A549 (cell line): ENCODE measurements around the gene NLRX1. TPM values are rescaled to one million over a fixed set of nuclear protein-coding genes. Genes with fewer than 3 reads are reported as not detected.
A peak's percentile ranks its signal among the peaks of the same experiment; 100 is the strongest.

Experiments
- ATAC-seq, 2 experiments: fragments of 200-7000 bp in 1 of 2; fragments of >200 bp in 1 of 2; cut with Nextera tagmentation in 1 of 2; cut with Tn5 transposase in 1 of 2; 3 replicates each; pipeline versions ENCODE4 v1.8.0 to v1.9.1; 2018 to 2020; ENCODE audit warnings: mild to moderate bottlenecking in 1 of 2, moderate library complexity in 1 of 2
- CTCF ChIA-PET: fragments of 300-600 bp; sonication (Branson Sonifier 250); formaldehyde crosslinking; extraction: SDS; loops from one replicate; lab custom pipeline; 2021; ENCODE audit warnings: antibody characterized with exemption, inconsistent platforms; lab: Yijun Ruan, JAX
- POLR2A ChIA-PET: fragments of 350-600 bp; formaldehyde crosslinking; extraction: SDS; loops from one replicate; lab custom pipeline; 2021; ENCODE audit warnings: antibody characterized with exemption, inconsistent platforms; lab: Yijun Ruan, JAX
- DNase-seq, 2 experiments: peaks; one replicate each; pipeline versions ENCODE4 v3.0.0 to v3.0.0-alpha.2; 2011 to 2016; ENCODE audit warnings: low read depth in 1 of 2, low spot score in 1 of 2
- FAIRE-seq: peaks from 2 replicates; lab custom pipeline; 2011; peaks lifted over from hg19 to GRCh38; lab: Jason Lieb, UNC
- H3K27ac ChIP-seq, 2 experiments: fragments of >200 bp; sonication (Bioruptor Twin); formaldehyde crosslinking; 3 replicates each; pipeline ENCODE4 v1.5.1; 2016 to 2017
- H3K4me1 ChIP-seq: fragments of >200 bp; sonication (Bioruptor Twin); formaldehyde crosslinking; 3 replicates; pipeline ENCODE4 v1.6.1; 2016
- H3K4me2 ChIP-seq: fragments of >200 bp; sonication (Bioruptor Twin); formaldehyde crosslinking; 3 replicates; pipeline ENCODE4 v1.6.1; 2016
- H3K4me3 ChIP-seq: fragments of >200 bp; sonication (Bioruptor Twin); formaldehyde crosslinking; 3 replicates; pipeline ENCODE4 v1.5.1; 2016
- H3K9me3 ChIP-seq: fragments of >200 bp; sonication (Bioruptor Twin); formaldehyde crosslinking; 3 replicates; pipeline ENCODE4 v1.6.1; 2016
- BCL3 ChIP-seq: fragments of >200 bp; sonication (Bioruptor Twin); formaldehyde crosslinking; IDR thresholded peaks from 3 replicates; pipeline ENCODE4 v1.6.1; 2016
- BHLHE40 ChIP-seq: IDR thresholded peaks from 2 replicates; pipeline ENCODE4 v1.6.1; 2012; ENCODE audit warnings: low read depth, low read length, inconsistent platforms
- CTCF ChIP-seq: fragments of >200 bp; sonication (Bioruptor Twin); formaldehyde crosslinking; IDR thresholded peaks from 3 replicates; pipeline ENCODE4 v1.5.1; 2016
- EHF ChIP-seq: fragments of 250-450 bp; sonication (Bioruptor Pico); IDR thresholded peaks from 2 replicates; pipeline ENCODE4 v1.5.0; 2020; ENCODE audit warnings: mild to moderate bottlenecking
- HOXA7 ChIP-seq: fragments of 250-450 bp; sonication (Bioruptor Pico); IDR thresholded peaks from 2 replicates; pipeline ENCODE4 v1.5.0; 2020; ENCODE audit warnings: mild to moderate bottlenecking, moderate library complexity
- HOXB13 ChIP-seq: fragments of 250-450 bp; sonication (Bioruptor Pico); IDR thresholded peaks from 2 replicates; pipeline ENCODE4 v1.5.0; 2020; ENCODE audit warnings: low read depth, mild to moderate bottlenecking, moderate library complexity
- HOXB5 ChIP-seq: fragments of 250-450 bp; sonication (Bioruptor Pico); IDR thresholded peaks from 2 replicates; pipeline ENCODE4 v1.5.0; 2020; ENCODE audit warnings: mild to moderate bottlenecking, moderate library complexity
- JUN ChIP-seq, 2 experiments: fragments of >200 bp; sonication (Bioruptor Twin); formaldehyde crosslinking; IDR thresholded peaks; 2 replicates in 1 of 2; 3 replicates in 1 of 2; pipeline ENCODE4 v1.6.1; 2016 to 2017
- JUNB ChIP-seq: fragments of >200 bp; sonication (Bioruptor Twin); formaldehyde crosslinking; IDR thresholded peaks from 2 replicates; pipeline ENCODE4 v1.6.1; 2016
- MAFK ChIP-seq: fragments of 450-650 bp; IDR thresholded peaks from 2 replicates; pipeline ENCODE4 v1.6.1; 2014; ENCODE audit not compliant: partially characterized antibody
- NPAS2 ChIP-seq: fragments of 250-450 bp; sonication (Bioruptor Pico); IDR thresholded peaks from 2 replicates; pipeline ENCODE4 v1.8.0; 2022; ENCODE audit warnings: mild to moderate bottlenecking, moderate library complexity, borderline replicate concordance
- NR3C1 ChIP-seq: fragments of >200 bp; sonication (Bioruptor Twin); formaldehyde crosslinking; IDR thresholded peaks from 3 replicates; pipeline ENCODE4 v1.6.1; 2017
- PBX3 ChIP-seq: IDR thresholded peaks from 2 replicates; pipeline ENCODE4 v1.6.1; 2012
- PHF8 ChIP-seq: fragments of 200-600 bp; sonication (generic); IDR thresholded peaks from 2 replicates; pipeline ENCODE4 v1.6.1; 2016; ENCODE audit warnings: low read depth, mild to moderate bottlenecking, antibody characterized with exemption, moderate library complexity, borderline replicate concordance
- POLR2A ChIP-seq: IDR thresholded peaks from 2 replicates; pipeline ENCODE4 v1.6.1; 2012; ENCODE audit warnings: mild to moderate bottlenecking, low read length
- RAD21 ChIP-seq, 2 experiments: fragments of >200 bp in 1 of 2; sonication (Bioruptor Twin) in 1 of 2; formaldehyde crosslinking in 1 of 2; IDR thresholded peaks in 1 of 2; conservative IDR thresholded peaks in 1 of 2; 2 replicates in 1 of 2; 3 replicates in 1 of 2; pipeline ENCODE4 v1.6.1; 2012 to 2018; ENCODE audit warnings: inconsistent platforms in 1 of 2
- REST ChIP-seq: fragments of 200-600 bp; sonication (generic); IDR thresholded peaks from 2 replicates; pipeline ENCODE4 v1.6.1; 2016; ENCODE audit warnings: antibody characterized with exemption, mild to moderate bottlenecking, moderate library complexity
- SMC3 ChIP-seq: fragments of >200 bp; sonication (Bioruptor Twin); formaldehyde crosslinking; IDR thresholded peaks from 3 replicates; pipeline ENCODE4 v1.6.1; 2018; ENCODE audit warnings: inconsistent platforms
- SREBF2 ChIP-seq: fragments of 450-650 bp; IDR thresholded peaks from 2 replicates; pipeline ENCODE4 v1.6.1; 2014; ENCODE audit warnings: mild to moderate bottlenecking, moderate library complexity
- TFCP2L1 ChIP-seq: fragments of 250-450 bp; sonication (Bioruptor Pico); IDR thresholded peaks from 2 replicates; pipeline ENCODE4 v1.5.0; 2021; ENCODE audit warnings: mild to moderate bottlenecking
- WGBS: methylation state at CpG from one replicate; pipeline ENCODE4 v1.1.6; 2017; ENCODE audit errors: missing lambda C conversion rate; 5-methylcytosine and 5-hydroxymethylcytosine counted together
- polyA plus RNA-seq, 4 experiments: library from polyadenylated mRNA; depleted of rRNA in 3 of 4; stranded (reverse); fragments of >200 nt; fragmentation: RNase III in 1 of 4; extraction: RNeasy Plus Mini Kit Qiagen cat#74134 plus additional on column Dnase treatment in 1 of 4; gene quantifications; 2 replicates in 3 of 4; 3 replicates in 1 of 4; pipeline ENCODE4 v1.2.3, GENCODE V29; 2011 to 2017

The NLRX1 gene
- polyA plus RNA-seq, 2 of the 4 experiments (the other 2 are of a cell fraction), result 8.4 to 8.5 TPM

- no peak for TF ChIP-seq PBX3
- TF ChIP-seq TFCP2L1 (CRISPR knock-in tag), result no peak
- no peak for TF ChIP-seq EHF
- no peak for TF ChIP-seq HOXB13 (CRISPR knock-in tag)
- no peaks in the 10 kb centered on the region for H3K9me3 ChIP-seq
- no peak overlapping the region for H3K4me2 ChIP-seq
- ChIA-PET POLR2A (no interaction called here), CTCF (interaction anchor here (0.6 to 0.7 kb wide), 3 partner anchors 12 to 124 kb away, joined by 3 to 4 read pairs (median 3); no protein-coding TSS in a partner anchor)
- no peak for DNase-seq
- no peak overlapping the region for H3K27ac ChIP-seq
- FAIRE-seq, result no peak
- no peak overlapping the region for H3K4me3 ChIP-seq
- WGBS, result 78% methylated on average over 7 of the region's 7 CpGs
- H3K4me1 ChIP-seq, result peaks cover 9% of the 10 kb centered on the region
- ATAC-seq, result no peak
These were observed 34.0 kb downstream of the NLRX1 start for GRCh38 chr11:119202554-119202953.

GRCh38 chr11:119204066-119204465, 35.5 kb downstream of the NLRX1 start:
- no peak for DNase-seq
- CTCF ChIA-PET, result interaction anchor here (0.6 to 1.6 kb wide), 4 partner anchors 14 to 170 kb away, joined by 3 to 5 read pairs (median 4); partner anchors contain the start of gene DPAGT1
- no peaks in the 10 kb centered on the region for H3K9me3 ChIP-seq
- TF ChIP-seq NPAS2 (no peak), HOXB5 (CRISPR knock-in tag) (no peak)
- no peak overlapping the region for H3K27ac ChIP-seq
- peaks cover 12% of the 10 kb centered on the region for H3K4me1 ChIP-seq
- POLR2A ChIA-PET, result no interaction called here
- H3K4me3 ChIP-seq, result no peak overlapping the region
- 93% methylated on average over 7 of the region's 9 CpGs for WGBS
- no peak for FAIRE-seq
- no peak for ATAC-seq
- no peak overlapping the region for H3K4me2 ChIP-seq

GRCh38 chr11:119205080-119205479, 36.6 kb downstream of the NLRX1 start:
- Histone ChIP-seq H3K4me3 (no peak overlapping the region; the same call in 2 of the 3 replicates), H3K4me1 (peaks cover 19% of the 10 kb centered on the region), H3K9me3 (no peaks in the 10 kb centered on the region), H3K4me2 (peak overlapping the region; percentile 72), H3K27ac (peak overlapping the region; percentile 94 to 99)
- WGBS, result 77% methylated on average over 10 of the region's 10 CpGs
- CTCF ChIA-PET, result interaction anchor here (0.9 to 2.7 kb wide), 15 partner anchors 8 to 270 kb away, joined by 3 to 17 read pairs (median 5); partner anchors contain the start of genes C1QTNF5 and DPAGT1
- TF ChIP-seq MAFK (no peak), HOXA7 (CRISPR knock-in tag) (no peak), JUNB (no peak), REST (no peak), BHLHE40 (no peak)
- no peak for FAIRE-seq
- POLR2A ChIA-PET, result no interaction called here
- no peak for ATAC-seq
- DNase-seq, result no peak

- CTCF ChIA-PET, result interaction anchor here (0.7 to 2.7 kb wide), 27 partner anchors 9 to 269 kb away, joined by 3 to 17 read pairs (median 4); partner anchors contain the start of genes C1QTNF5 and DPAGT1
- peak; percentile 92 to 93 for ATAC-seq
- TF ChIP-seq POLR2A, result peak; percentile 27
- peak in 1 of 2 experiments; percentile 46; a peak in 4 of 5 replicates for TF ChIP-seq RAD21 (conservative IDR thresholded peaks at IDR 0.05 in 1 of 2, IDR thresholded peaks at IDR 0.05 in 1 of 2)
- TF ChIP-seq CTCF, result peak; percentile 73
- no peak for TF ChIP-seq NR3C1
- peak; percentile 34; the same call in 1 of the 2 replicates for TF ChIP-seq PHF8
- TF ChIP-seq BCL3, result 0 out of 3 replicates have a peak, but pooled peaks have one; percentile 41
- TF ChIP-seq SMC3, result peak; percentile 72
- TF ChIP-seq JUN (IDR thresholded peaks at IDR 0.05), result peak in 1 of 2 experiments; percentile 48; a peak in 2 of 5 replicates
- TF ChIP-seq SREBF2, result no peak
- WGBS, result 3% methylated on average over 10 of the region's 88 CpGs
- H3K4me3 ChIP-seq, result peak within 1 kb of the TSS; percentile 98
- H3K27ac ChIP-seq, result peak within 1 kb of the TSS; percentile 94 to 99
- H3K4me1 ChIP-seq, result peaks cover 21% of the 10 kb centered on the region
- FAIRE-seq, result no peak
- DNase-seq, result peak; percentile 85 to 91
- H3K9me3 ChIP-seq, result no peaks in the 10 kb centered on the region
- POLR2A ChIA-PET, result interaction anchor here (0.6 to 1.5 kb wide), 3 partner anchors 37 to 166 kb away, joined by 3 to 4 read pairs (median 3); partner anchors contain the start of gene HMBS
- peak within 1 kb of the TSS; percentile 98 for H3K4me2 ChIP-seq
These were observed 37.3 kb downstream of the NLRX1 start, which contains the start of gene CBL for GRCh38 chr11:119205574-119206510. CBL (plus strand) TSS chr11:119206339; CDS start chr11:119206418, 79 bp downstream.
